ENCODE measurements around the gene OSBPL7. TPM values are rescaled to one million over a fixed set of nuclear protein-coding genes. Genes with fewer than 3 reads are reported as not detected.

Gene OSBPL7
- total RNA-seq, 1 experiment from 2014 or later: 9.1 TPM

GRCh38 chr17:47815106-47815918 is 6.3 kb downstream of the OSBPL7 start:
- intact Hi-C loops (cut with micrococcal nuclease; ENCODE audit: unreplicated experiment): no loop called here
- Histone ChIP-seq H3K9me3 (ENCODE audit: control insufficient read depth, insufficient read depth, low read depth, low read length) (no peaks in the 10 kb centered on the region), H3K4me3 (ENCODE audit: low read depth in 2 of 2, low read length in 2 of 2) (no peak overlapping the region), H3K27me3 (ENCODE audit: control insufficient read depth, insufficient read depth, low read length) (no peaks in the 10 kb centered on the region), H3K27ac (ENCODE audit: low read length) (no peak overlapping the region), H3K4me1 (ENCODE audit: control insufficient read depth, insufficient read depth, low read length) (peaks cover under 1% of the 10 kb centered on the region; the same call in 1 of the 2 replicates), H3K36me3 (ENCODE audit: control insufficient read depth, insufficient read depth, low read length) (no peaks in the 10 kb centered on the region)
- ChIA-PET CTCF (interaction anchor here (1.1 kb wide), 1 partner anchor 14 kb away, joined by 3 read pairs; no protein-coding TSS in a partner anchor), POLR2A (interaction anchor here (0.6 kb wide), 1 partner anchor 276 kb away, joined by 5 read pairs; no protein-coding TSS in a partner anchor)
- in situ Hi-C loops (cut with HindIII; ENCODE audit: low pct_unique_long_range_greater_than_20kb, low sequenced_read_pairs): no loop called here
- TF ChIP-seq POLR2AphosphoS5 (IDR thresholded peaks at IDR 0.05; ENCODE audit: low read depth, low read length): no peak
- TF ChIP-seq SIN3A (IDR thresholded peaks at IDR 0.05; ENCODE audit: borderline replicate concordance, insufficient read depth, low read depth, low read length): no peak
- TF ChIP-seq TCF7L2 (IDR thresholded peaks at IDR 0.05; ENCODE audit: low read depth, low read length): no peak
- TF ChIP-seq CTCF (IDR thresholded peaks at IDR 0.05): no peak
- no peak for TF ChIP-seq REST (IDR thresholded peaks at IDR 0.05; ENCODE audit: insufficient read depth in 1 of 2, low read depth in 2 of 2, low read length in 1 of 2)
- ATAC-seq (no peak), DNase-seq (ENCODE audit: low read depth, low spot score) (no peak)
- BruUV-seq (replicated peaks): no TSS peak

- no peaks in the 10 kb centered on the region for H3K27me3 ChIP-seq (ENCODE audit: control insufficient read depth, insufficient read depth, low read length)
- TF ChIP-seq REST (IDR thresholded peaks at IDR 0.05; ENCODE audit: insufficient read depth in 1 of 2, low read depth in 2 of 2, low read length in 1 of 2) (no peak), CTCF (IDR thresholded peaks at IDR 0.05) (no peak)
- peaks cover 6% of the 10 kb centered on the region; the same call in 1 of the 2 replicates for H3K4me1 ChIP-seq (ENCODE audit: control insufficient read depth, insufficient read depth, low read length)
- ChIA-PET POLR2A (no interaction called here), CTCF (interaction anchor here (0.6 kb wide), 1 partner anchor 77 kb away, joined by 6 read pairs; no protein-coding TSS in a partner anchor)
- no peak for DNase-seq (ENCODE audit: low read depth, low spot score)
- H3K27ac ChIP-seq (ENCODE audit: low read length): no peak overlapping the region
- no peaks in the 10 kb centered on the region for H3K9me3 ChIP-seq (ENCODE audit: control insufficient read depth, insufficient read depth, low read depth, low read length)
- no peaks in the 10 kb centered on the region for H3K36me3 ChIP-seq (ENCODE audit: control insufficient read depth, insufficient read depth, low read length)
- in situ Hi-C loops (cut with HindIII; ENCODE audit: low pct_unique_long_range_greater_than_20kb, low sequenced_read_pairs): no loop called here
- intact Hi-C loops (cut with micrococcal nuclease; ENCODE audit: unreplicated experiment): no loop called here
- no TSS peak for BruUV-seq (replicated peaks)
- no peak for ATAC-seq
- no peak overlapping the region for H3K4me3 ChIP-seq (ENCODE audit: low read depth in 2 of 2, low read length in 2 of 2)
These were observed 8.0 kb downstream of the OSBPL7 start for GRCh38 chr17:47813512-47814031.

Measured in Panc1 (cell line).